Inferior parietal cortex (tissue), 1 donor: ENCODE measurements around the gene FBXL3.
"Not testable (repeated sequence)": the region's sequence is repeated elsewhere in the genome, so short reads cannot be mapped to it uniquely, and the experiment has no call there.

Experiments used
- DNase-seq: peaks from one replicate; pipeline ENCODE4 v3.0.0-alpha.2; 2016; ENCODE audit errors: extremely low spot score

Gene FBXL3

DNA sequence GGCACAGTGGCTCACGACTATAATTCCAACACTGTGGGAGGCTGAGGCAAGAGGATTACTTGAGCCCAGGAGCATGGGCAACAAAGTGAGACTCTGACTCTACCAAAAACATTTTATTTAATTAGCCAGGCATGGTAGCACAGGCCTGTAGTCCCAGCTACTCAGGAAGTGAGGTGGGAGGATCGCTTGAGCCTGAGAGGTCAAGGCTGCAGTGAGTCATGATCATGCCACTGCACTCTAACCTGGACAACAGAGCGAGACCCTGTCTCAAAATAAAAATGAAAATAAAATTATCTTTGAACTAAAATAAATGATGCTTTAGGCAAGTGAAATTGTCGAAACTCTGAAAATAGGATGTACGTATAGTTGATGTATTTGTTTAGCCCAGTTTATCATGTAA is 43.3 kb downstream of the FBXL3 start:
- no peak for DNase-seq

DNA sequence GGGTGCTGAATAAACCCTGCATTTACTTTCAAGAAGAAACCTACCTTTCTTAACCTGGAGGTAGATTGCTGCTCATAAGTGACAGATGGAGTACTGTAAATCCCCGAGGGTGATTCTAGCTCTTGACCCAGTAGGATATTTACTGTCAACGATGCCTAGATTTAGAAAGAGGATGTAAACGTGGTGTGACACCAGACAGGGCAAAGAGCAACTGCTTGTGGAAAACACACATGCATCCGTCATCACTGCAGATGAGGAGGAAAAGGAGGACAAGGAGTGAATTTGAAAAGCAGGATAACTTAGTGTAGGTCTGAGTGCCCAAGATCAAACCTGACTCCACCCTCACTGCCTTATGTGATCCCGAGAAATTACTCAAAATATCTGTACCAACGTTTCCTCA is 44.9 kb downstream of the FBXL3 start:
- no peak for DNase-seq

DNA sequence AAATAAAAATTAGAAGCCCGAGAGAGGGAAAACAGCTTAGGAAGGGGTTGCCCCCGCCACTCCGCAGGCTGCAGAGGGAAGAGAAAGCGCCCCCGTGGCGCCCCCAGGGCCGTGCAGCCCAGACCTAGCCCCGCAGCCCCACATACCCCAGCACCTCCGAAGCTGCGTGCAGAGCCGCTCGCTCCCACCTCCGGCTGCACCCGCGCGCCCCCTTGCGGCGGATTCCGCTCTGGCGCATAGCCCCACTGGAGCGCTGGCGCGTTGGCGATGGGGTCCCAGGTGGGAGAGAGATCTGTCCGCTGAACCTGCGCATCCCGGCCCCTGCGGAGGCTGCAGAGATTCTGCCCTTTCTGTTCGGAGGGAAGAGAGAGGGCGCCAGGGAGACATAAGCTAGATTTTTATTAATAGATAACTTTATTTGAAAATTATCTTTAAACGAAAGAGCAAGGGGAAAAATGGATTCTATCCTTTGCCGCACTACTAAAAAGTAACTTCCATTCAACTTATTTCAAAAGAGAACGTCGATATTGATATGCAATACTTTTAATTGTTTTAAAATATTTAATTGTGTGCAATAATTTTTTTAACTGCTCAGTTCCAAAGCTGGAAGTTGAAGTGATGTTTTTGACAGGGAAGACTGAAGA is 46.8 kb downstream of the FBXL3 start:
- peak; percentile 62 for DNase-seq

DNA sequence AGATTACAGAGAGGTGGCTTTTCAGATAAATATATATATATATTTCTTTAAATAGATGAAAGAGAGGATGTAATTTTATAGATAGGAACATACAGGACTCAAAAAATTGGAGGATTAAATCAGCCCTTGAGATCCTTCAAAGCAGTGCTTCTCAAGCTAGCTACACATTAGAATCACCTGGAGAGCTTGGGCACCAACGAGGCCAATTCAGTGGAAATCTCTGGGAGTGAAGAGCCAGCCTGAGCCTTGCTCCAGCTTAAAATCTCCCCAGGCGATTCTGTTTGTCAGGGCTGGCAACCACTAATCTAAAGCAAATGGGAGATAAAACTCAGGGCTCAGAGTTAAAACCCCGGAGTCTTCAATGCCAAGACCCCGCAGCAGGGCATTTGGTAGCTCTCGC is 50.0 kb downstream of the FBXL3 start:
- no peak for DNase-seq

DNA sequence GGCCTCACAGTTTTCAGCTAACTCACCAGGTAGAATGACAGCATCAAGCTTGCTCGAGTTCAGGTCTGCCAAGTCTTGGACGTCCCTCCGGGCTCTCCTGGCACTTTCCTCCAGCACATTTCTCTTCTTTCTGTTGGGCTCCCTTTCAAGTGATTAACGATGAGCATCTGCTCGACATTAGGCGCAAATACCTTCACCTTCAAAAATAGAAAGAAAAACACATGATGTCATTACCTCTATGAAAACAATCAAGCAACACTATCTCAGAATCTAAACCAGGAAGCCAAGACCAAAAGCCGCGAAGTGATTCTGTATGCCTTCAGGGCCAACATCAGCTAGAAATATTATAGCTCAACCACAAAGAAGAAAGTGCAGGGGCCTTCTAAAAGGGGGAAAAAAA is 50.5 kb downstream of the FBXL3 start:
- DNase-seq, result no peak

DNA sequence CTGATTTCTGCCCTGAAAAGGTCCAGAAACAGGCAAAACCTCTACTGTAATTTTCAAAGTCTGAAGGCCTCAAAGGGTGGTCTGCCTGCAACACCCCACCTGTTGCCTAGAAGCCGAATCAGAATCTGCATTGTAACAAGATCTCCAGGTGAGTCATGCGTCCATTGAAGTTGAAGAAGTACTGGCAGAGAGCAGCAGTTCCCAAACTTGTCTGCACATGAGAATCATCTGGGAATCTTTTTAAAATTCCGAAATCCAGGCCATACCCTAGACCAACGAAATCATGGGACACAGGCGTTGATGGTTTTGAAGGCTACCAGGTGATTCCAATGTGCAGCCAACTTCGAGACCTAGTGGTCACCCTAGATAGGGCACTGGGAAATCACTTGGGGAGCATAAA is 51.1 kb downstream of the FBXL3 start:
- DNase-seq, result no peak

DNA sequence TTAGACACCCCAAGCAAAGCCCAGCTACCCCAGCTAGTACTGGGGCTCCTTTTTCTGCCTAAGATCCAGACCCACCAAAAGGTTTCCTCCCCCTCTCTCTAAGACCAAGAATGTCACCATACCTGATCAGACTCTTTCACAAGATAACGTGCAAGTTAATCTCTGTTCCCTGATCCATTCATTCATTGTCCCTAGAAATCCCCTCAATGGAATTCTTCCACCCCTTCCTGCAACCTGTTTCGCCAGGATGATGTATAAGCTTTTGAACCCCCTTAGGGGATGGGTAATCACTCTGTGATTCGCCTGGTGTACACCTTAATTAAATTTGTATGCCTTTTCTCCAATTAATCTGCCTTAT is 52.4 kb downstream of the FBXL3 start:
- DNase-seq, result no peak

DNA sequence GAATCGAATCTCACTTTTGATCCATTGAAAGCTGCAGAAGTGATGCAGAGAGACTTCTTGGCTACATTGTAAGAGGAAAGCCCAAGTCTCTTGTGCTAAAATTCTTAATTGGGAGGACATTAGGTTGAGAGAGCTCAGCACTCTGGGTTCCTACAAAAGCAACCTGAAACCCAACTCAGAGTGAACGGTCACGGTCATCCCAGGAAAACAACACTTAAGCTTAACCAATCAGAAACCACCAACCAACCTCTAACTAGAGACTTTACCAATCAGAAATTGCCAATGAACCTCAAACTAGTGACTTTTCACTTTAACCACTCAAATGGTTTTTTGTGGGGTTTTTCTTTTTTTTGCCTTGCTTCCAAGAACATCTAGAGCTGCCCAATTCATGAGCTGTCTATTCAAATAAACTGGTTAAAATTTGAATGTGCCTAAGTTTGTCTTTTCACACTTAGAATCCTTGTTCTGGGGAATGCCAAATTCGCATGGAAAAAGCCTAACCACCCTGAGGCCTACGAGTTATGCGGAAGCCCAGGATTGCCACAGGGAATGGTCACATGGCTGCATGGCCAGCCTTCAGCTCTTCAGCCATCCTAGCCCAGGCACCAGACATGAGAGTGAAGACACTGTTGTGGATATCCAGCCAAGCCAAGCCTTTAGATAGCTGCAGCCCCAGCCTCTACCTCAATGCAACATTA is 52.9 kb downstream of the FBXL3 start:
- no peak for DNase-seq

DNA sequence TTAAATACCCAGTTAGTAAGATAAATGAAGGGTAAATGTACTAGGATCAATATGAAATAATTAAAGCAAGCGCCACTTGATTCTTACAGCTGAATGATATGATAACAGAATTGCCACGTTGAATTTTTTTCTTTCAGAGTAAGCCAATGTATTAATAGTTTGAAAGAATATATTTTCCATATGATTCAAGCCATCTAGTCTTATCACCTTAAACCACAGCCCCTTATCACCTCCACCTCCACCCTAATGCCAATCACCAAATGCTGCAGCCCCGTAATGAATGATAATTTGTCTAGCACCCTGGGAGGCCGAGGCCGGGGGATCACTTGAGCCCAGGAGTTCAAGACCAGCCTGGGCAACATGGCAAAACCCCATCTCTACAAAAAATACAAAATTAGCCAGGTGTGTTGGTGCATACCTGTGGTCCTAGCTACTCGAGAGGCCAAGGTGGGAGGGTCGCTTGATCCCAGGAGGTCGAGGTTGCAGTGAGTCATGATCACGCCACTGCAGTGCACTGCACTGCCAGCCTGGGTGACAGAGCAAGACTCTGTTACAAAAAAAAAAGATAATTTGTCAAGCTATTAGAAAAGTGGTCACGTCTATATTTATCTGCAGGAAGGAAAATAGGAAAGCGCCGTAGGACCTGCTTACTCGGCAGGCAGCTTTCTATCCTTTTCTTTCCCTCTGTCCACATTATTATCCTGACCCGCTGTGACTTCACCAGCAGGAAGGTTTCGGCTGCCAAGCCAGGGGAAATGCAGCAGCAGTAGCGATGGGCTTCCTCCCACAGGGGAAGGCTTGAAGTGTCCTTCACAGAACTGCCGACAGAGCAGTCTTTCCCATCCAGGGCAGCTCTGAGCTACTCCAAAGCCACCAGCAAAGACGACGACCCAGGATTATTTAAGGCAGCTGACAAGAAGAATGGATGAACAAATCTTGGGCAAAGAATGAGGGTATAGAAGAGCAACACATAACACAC is 54.8 kb downstream of the FBXL3 start:
- DNase-seq, result no peak

DNA sequence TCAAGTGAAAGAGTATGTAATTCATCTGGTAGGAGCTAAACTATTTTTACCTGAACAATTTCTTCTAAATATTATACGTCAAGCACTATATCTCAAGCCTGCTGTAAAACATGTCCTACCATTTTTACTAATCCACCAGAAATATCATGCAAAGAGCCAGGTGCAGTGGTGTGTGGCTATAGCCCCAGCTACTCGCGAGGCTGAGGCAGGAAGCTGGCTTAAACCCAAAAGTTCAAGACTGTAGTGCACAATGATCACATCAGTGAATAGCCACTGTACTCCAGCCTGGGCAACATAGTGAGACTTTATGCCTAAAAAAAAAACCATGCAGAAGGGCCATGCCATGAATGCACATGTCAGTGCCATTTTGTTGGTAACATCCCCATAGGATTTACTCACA is 55.7 kb downstream of the FBXL3 start:
- no peak for DNase-seq

DNA sequence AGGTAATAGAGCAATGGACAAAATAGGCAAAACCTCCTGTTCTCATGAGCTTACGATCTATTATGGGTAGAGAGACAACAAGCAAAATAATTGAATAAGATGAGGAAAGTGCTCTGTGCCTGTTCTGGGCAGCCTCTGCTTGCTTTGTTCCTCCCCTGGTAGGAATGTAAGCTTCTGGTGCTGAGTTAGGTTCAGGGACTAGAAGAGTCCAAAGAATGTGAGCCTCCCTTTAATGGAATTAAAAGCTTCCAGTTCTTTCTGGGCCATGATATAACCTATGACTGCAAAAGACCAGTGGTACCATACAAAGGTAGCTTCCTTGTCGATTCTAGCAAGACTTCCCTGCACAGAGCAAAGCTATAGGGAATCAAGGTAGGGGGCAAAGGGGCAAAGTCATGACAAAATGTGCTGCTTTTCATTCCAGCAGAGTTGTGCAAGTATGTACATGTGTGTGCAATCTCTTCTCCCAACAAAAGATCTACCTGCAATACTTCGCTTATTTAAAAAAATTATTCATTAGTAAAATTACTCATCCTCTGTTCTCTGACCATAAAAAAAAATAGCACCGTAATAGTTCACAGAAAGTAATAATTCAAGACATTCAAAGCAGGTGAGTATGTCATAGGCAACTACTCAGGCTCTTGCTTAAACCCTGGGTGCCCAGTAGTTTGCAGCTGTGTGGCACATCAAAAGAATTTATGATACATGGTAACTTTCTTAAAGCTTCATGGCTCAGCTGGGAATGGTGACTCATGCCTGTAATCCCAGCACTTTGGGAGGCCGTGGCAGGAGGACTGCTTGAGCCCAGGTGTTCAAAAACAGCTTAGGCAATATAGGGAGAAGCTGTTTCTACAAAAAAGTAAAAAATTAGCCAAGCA is 57.2 kb downstream of the FBXL3 start:
- no peak for DNase-seq

DNA sequence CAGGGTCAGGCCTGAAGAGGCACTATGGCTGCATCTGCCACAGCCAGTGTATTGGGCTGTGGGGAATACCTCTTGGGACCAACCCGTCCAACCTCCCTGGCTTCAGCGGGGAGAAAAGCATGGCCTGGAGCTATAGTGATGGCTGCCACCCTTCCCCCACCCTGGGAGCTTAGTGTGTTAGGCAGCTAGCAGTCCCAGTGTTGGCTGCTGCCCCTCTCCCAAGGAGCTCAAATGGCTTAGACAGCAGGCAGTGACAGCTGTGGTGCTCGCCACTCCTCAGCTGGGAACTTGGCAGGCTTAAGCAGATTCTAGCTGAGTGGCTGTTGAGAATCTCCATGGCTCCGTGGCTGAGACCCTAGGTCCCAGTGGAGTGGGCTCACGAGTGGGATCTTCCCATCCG is 58.9 kb downstream of the FBXL3 start:
- DNase-seq, result no peak

DNA sequence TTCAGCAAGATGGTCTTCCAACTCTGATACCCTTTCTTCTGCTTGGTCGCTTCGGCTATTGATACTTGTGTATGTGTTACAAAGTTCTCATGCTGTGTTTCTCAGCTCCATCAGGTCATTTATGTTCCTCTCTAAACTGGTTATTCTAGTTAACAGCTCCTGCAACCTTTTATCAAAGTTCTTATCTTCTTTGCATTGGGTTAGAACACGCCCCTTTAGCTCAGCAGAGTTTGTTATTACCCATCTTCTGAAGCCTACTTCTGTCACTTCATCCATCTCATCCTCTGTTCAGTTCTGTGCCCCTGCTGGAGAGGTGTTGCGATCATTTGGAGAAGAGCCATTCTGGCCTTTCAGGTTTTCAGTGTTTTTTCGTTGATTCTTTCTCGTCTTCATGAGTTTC is 59.9 kb downstream of the FBXL3 start:
- no peak for DNase-seq

DNA sequence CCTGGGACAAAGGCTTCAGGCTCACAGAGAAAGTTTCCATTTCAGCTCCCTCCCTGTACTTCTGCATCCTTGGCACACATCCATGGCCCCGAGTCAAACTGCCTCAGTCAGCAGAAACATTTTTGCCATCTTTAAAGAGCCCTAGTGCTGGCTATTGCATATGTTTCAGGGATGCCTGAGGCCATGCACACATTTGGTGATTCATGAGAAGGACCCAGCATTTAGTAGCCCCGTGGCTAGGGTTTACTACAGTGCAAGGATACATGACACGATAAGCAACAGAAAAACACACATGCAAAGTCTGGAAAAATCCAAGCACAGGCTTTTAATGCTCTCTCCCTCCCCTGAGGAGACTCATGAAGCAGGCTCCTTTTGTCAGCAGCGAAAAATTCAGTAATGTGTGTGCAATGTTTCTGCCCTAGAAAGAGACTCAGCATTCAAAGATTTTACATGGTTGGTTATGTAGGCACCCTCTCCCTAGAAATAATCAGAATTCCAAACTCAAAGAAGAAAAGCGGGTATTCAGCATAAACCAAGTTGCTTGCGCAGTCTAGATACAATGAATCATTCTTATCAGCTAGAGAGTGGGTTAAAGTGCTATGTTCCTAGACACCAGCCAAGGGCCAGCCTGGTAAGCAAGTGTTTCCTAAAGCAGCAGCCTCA is 61.1 kb downstream of the FBXL3 start:
- no peak for DNase-seq

DNA sequence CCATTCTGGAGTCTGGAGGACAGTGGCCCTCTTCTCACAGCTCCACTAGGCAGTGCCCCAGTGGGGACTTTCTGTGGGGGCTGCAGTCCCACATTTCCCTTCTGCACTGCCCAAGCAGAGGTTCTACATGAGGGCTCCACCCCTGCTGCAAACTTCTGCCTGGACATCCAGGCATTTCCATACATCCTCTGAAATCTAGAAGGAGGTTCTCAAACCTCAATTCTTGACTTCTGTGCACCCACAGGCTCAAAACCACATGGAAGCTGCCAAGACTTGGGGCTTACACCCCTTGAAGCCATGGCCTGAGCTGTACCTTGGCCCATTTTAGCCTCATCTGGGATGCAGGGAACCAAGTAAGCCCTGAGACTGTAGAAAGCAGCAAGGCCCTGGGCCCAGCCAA is 67.2 kb downstream of the FBXL3 start:
- DNase-seq, result not testable (repeated sequence)

DNA sequence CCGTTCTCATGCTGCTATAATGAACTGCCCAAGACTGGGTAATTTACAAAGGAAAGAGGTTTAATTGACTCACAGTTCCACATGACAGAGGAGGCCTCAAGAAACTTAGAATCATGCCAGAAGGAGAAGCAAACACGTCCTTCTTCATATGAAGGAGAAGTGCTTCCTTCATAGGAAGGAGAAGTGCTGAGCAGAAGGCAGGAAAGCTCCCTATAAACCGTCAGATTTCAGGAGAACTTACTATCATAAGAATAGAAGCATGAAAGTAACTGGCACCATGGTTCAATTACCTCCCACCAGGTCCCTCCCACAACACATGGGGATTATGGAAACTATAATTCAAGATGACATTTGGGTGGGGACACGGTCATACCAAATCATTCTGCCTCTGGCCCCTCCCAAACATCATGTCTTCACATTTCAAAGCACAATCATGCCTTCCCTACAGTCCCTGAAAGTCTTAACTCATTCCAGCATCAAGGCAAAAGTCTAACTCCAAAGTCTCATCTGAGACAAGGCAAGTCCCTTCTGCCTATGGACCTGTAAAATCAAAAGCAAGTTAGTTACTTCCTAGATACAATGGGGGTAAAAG is 68.0 kb downstream of the FBXL3 start:
- DNase-seq, result no peak

DNA sequence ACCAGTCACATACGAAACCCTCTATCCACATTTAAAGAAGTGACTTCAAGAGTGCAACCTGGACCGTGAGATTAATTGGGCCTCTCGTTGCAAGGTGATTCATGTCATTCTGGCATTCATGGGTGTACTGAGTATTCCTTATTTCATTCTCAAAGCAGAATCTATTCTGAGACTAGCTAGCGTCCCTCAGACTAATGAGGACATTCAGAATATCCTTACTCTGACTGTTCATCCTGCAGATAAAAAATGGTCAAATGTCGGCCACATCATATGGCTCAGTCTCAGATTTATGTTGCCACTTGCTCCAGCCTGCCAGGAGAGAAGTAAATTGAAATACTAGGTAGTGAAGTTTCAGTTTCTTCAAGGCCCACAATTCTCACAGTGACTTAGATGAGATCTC is 71.3 kb downstream of the FBXL3 start:
- no peak for DNase-seq
